Mesodermal cell (in vitro differentiated cells): Measurements from ENCODE around the gene NRF1.

Experiments used
- H3K27ac ChIP-seq: 2 replicates; pipeline ENCODE4 v1.7.0; 2013; ENCODE audit warnings: mild to moderate bottlenecking, low read depth, low read length, moderate library complexity; ENCODE audit not compliant: severe bottlenecking
- H3K36me3 ChIP-seq: 2 replicates; pipeline ENCODE4 v1.7.1; 2013; ENCODE audit warnings: mild to moderate bottlenecking, low read length, moderate library complexity; ENCODE audit not compliant: control insufficient read depth, insufficient read depth
- H3K4me1 ChIP-seq: one replicate; pipeline ENCODE4 v1.7.1; 2013; ENCODE audit warnings: mild to moderate bottlenecking, low read length; ENCODE audit not compliant: insufficient read depth, control insufficient read depth, poor library complexity, severe bottlenecking
- H3K4me3 ChIP-seq: 2 replicates; pipeline ENCODE4 v1.7.0; 2013; ENCODE audit warnings: low read length, control low read depth, mild to moderate bottlenecking; ENCODE audit not compliant: insufficient read depth, poor library complexity, severe bottlenecking; ENCODE audit errors: extremely low read depth
- H3K9me3 ChIP-seq: 2 replicates; pipeline ENCODE4 v1.7.1; 2013; ENCODE audit warnings: mild to moderate bottlenecking, low read length, moderate library complexity; ENCODE audit not compliant: control insufficient read depth
- WGBS, 2 experiments: methylation state at CpG; one replicate each; pipeline ENCODE4 v1.1.5; 2013; ENCODE audit warnings: missing lambda C conversion rate in 2 of 2; ENCODE audit not compliant: insufficient coverage in 2 of 2; 5-methylcytosine and 5-hydroxymethylcytosine counted together

The NRF1 gene

DNA sequence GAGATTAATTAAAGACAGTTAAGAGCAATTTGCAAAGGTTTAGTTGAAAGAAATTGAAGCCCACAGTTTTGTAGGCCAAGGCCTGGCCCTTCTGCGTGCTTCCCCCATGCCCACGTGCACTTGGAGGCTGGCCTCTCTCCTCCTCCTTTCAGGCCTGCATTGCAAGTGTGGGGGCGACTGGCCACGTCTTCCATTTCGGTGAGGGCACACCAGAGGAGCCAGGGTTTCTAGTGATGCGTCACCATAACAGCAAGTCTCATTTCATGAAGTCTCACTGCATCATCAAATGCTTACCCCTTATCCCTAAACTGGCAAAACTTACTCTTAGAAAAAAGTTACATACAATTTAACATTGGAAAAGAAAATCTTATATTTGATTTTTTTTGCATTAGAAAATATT, 141.2 kb downstream of the NRF1 start:
- no peaks in the 10 kb centered on the region for H3K9me3 ChIP-seq
- WGBS, 2 experiments, result 94% methylated on average over 6 of the region's 6 CpGs
- no peak overlapping the region for H3K4me3 ChIP-seq
- no peaks in the 10 kb centered on the region for H3K4me1 ChIP-seq
- H3K27ac ChIP-seq, result no peak overlapping the region
- peaks cover 43% of the 10 kb centered on the region for H3K36me3 ChIP-seq

DNA sequence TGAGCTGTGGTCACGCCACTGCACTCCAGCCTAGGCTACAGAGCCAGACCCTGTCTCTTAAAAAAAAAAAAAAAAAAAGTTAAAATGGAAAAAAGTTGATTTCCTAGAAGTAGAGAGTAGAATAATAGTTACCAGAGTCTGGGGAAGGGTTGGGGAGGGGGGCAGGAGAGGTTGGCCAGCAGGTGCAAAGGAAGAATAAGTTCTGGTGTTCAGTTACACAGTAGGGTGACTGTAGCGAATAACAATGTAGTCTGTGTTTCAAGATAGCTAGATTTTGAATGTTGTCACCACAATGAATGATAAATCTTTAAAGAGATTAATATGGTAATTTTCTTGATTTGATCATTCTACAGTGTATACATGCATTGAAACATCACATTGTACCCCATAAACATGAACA, 142.9 kb downstream of the NRF1 start:
- H3K27ac ChIP-seq, result no peak overlapping the region
- H3K36me3 ChIP-seq, result peaks cover 37% of the 10 kb centered on the region
- H3K4me3 ChIP-seq, result no peak overlapping the region
- no peaks in the 10 kb centered on the region for H3K9me3 ChIP-seq
- no peaks in the 10 kb centered on the region for H3K4me1 ChIP-seq
- 100% methylated on average over 2 of the region's 2 CpGs; no CpG with 5 or more reads in 1 of the 2 experiments for WGBS, 2 experiments

DNA sequence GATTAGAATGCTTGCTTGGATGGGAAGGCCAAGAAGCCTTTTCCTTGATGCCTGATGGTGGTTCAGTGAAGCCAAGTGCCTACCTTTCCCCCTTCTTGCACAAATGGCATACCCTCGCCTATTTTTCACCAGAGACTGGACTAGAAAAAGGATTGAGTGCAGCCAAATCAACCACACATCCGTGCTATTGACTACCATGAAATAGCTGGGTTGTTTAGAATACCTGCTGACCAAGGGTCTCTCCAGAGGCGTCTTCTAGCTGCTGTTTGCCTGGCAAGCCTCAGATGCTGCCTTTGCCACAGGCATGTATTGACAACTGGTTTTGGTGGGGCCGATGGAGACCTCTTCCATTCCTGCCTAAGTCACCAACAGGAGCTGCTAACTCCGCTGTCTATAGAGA, 146.5 kb downstream of the NRF1 start:
- H3K9me3 ChIP-seq, result no peaks in the 10 kb centered on the region
- H3K4me1 ChIP-seq, result no peaks in the 10 kb centered on the region
- no peak overlapping the region for H3K27ac ChIP-seq
- 94 to 97% methylated on average over 3 to 4 of the region's 5 CpGs for WGBS, 2 experiments
- H3K4me3 ChIP-seq, result no peak overlapping the region
- peaks cover 31% of the 10 kb centered on the region for H3K36me3 ChIP-seq

DNA sequence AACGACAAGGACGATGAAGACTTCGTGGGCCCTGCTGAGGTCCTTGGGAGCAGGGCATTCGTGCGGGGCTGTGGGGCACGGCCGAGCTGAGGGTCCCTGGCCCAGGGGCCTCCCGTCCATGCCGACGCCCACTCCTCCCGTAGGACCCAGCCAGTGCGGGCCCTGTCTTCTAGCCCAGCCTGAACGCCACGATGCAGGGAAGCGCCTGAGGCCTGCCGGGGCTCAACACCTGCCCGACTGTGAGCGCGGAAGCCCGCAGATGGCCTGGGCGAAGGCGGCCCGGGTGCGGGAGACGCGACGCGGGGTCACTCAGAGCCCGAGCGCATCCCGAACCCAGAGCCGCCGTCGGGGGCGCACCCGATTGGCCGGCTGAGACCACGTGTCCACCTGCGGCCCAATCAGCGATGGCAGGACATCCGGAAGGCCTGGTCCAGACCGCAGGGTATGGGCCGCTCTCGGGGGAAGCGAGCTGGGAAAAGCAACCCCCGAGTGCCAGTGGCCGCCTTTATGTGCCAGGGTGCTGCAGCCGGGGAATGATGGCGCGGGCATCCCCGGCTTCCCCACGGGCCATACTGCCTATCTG, 151.0 kb downstream of the NRF1 start:
- Histone ChIP-seq H3K4me3 (no peak overlapping the region), H3K4me1 (no peaks in the 10 kb centered on the region), H3K9me3 (no peaks in the 10 kb centered on the region), H3K36me3 (no peaks in the 10 kb centered on the region), H3K27ac (no peak overlapping the region)
- WGBS, 2 experiments, result 96 to 98% methylated on average over 49 to 50 of the region's 52 CpGs

DNA sequence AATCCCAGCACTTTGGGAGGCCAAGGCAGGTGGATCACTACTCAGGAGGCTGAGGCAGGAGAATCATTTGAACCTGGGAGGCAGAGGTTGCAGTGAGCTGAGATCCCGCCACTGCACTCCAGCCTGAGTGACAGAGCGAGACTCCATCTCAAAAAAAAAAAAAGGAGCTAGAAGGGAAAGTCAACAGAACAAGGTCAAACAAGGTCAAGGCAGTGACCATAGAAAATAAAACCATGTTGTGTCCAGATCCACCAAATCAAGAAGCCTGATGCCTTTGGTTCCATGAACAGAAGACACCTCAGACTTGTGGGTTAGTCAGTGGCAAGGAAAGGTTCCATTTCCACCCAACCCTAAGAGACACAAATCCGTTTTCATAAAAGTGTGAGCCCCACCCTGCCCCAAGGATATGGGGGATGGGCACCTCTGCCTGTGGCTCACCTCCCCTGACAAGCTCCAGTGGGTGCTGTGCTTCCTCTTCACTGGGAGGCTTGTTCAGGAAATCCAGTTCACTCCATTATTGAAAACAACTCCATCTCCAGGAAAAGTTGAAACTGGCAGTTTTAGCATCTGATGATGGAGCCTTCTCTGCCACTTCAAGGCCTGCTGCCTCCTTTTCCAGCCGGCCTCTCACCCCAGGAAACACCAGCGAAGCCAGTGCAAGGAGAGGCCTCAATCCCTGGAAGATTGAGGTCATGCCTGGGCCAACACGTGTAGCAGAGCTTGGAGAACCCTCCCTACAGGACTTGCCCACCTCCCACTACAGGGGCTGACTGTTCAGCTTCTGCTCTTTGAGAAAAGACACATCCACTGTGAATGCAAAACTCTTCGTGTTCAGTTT, 152.9 kb downstream of the NRF1 start:
- no peaks in the 10 kb centered on the region for H3K9me3 ChIP-seq
- no peak overlapping the region for H3K4me3 ChIP-seq
- no peaks in the 10 kb centered on the region for H3K4me1 ChIP-seq
- H3K27ac ChIP-seq, result no peak overlapping the region
- H3K36me3 ChIP-seq, result no peaks in the 10 kb centered on the region
- WGBS, 2 experiments, result 85 to 87% methylated on average over 4 to 5 of the region's 7 CpGs

DNA sequence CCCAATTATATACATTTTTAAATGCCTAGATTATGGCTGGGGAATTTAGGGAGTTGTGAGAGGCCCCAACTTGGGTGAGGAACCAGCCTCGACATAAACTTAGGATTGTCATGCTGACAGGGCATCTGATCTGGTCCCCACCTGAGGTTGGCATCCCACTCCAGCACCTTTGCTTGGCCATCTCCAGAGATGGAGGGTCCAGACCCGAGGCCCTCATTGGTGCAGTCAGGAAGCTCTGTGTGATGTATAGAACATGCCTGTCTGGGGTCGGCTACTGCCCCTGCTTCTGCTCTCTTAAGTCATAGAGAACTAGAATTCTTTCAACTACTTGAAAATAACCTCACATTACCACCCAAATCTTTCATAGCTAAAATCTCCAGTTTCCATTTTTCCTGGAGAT, 153.8 kb downstream of the NRF1 start:
- whole genome bisulfite sequencing, 2 experiments, result 80 to 90% methylated on average over 1 of the region's 3 CpGs

DNA sequence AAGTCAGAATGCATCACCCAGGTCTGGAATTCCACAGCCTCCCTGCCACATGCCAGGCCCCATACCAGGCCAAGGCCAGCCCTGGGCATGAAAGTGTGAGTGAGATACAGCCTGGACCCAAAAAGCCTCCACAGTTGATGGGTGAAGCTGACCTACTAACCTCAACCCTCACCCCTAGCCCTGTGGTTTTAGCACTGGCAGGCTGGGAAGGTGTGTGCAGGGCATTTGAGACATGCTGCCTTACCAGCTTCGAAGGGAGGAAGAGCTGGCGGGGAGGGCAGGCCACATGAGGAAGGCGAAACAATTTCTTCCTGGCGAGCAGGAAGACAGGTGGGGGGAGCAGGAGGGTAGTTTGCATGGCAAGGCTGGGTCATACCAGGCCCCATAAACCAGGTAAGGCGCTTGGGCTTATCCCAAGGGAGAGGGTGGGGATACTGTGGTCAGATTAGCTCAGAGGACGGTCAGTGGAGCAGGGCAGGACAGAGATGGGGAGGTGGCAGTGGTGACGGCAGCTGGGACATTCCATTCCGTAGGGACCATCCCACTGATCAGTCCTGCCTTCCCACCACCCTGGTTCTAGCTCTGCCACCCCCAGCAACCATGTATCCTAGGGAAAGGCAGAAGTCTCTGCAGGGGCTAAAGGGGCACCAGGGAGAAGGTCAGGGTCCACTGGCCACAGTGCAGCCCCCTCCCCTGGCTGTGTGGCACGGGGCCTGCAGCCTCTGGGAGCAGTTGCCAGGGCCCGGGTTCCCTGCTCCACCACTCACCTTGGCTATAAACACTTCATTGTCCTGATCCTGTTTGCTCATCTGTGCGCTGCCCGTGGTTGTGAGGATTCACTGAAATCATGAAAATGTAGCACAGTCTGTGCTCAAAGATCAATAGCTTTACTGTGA, 155.8 kb downstream of the NRF1 start:
- WGBS, 2 experiments, result 89 to 97% methylated on average over 6 to 10 of the region's 12 CpGs
- H3K9me3 ChIP-seq, result no peaks in the 10 kb centered on the region
- H3K27ac ChIP-seq, result no peak overlapping the region
- H3K4me3 ChIP-seq, result no peak overlapping the region
- H3K4me1 ChIP-seq, result no peaks in the 10 kb centered on the region
- H3K36me3 ChIP-seq, result no peaks in the 10 kb centered on the region

More for the DNA sequence above, 153.8 kb downstream of the NRF1 start:
- Histone ChIP-seq H3K36me3 (no peaks in the 10 kb centered on the region), H3K27ac (no peak overlapping the region), H3K4me3 (no peak overlapping the region), H3K9me3 (no peaks in the 10 kb centered on the region), H3K4me1 (no peaks in the 10 kb centered on the region)

DNA sequence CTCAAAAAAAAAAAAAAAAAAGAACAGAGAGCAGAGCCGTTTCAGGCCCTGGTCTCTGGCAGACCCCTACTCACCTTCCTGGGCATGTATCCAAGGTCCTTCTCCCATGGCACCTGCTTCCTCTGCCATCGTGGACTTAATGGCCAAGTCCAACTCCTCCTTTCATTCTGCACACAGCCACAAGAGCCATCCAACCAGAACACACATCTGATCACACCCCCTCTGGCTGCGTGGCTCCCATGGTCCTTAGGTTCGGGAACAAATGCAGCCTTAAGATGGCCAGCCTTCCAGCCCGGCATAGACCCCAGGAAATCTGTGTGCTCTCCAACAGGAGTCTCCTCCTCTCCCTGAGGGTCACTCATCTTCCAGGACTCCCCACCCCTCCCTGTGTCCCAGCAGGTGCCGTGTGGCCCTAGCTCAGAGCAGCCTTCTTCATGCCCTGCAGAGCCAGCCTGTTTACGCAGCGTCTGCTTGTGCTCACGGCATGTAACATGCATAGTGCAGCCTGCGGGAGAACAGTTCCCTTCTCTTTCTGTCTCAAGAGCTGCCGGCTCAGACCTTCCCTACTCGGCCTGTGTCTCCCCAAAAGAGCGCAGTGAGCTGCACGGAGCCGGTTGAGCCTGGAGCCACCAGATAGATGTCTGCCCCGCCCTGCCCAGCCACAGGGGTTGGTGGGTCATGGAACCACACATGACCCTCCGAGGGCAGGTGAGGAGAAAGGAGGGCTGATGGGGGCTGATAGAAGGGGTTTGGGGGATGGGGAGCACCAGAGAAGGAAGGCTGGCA, 157.3 kb downstream of the NRF1 start:
- no peak overlapping the region for H3K27ac ChIP-seq
- 92% methylated on average over 13 to 15 of the region's 17 CpGs for WGBS, 2 experiments

DNA sequence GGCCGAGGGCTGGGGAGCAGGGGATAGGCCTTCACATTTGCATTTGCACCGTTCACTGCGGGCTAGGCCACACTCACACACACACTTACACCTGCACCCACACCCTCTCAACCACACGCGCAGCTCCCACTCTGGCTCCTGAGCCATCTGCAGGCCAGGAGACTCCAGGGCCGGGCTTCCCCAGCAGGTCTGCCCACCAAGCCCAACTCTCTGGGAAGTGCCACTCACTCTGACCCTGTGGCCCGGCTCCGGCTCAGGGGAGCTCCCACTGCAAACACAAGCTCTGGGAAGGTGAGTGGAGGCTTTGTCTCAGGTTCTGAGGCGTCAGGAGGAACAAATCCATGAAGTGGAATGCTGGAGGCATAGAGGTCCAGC, 157.9 kb downstream of the NRF1 start:
- 90 to 96% methylated on average over 5 to 8 of the region's 9 CpGs for WGBS, 2 experiments

More for the DNA sequence above, 157.3 kb downstream of the NRF1 start:
- H3K9me3 ChIP-seq, result no peaks in the 10 kb centered on the region
- H3K4me3 ChIP-seq, result no peak overlapping the region
- H3K36me3 ChIP-seq, result no peaks in the 10 kb centered on the region
- no peaks in the 10 kb centered on the region for H3K4me1 ChIP-seq

More for the DNA sequence above, 157.9 kb downstream of the NRF1 start:
- Histone ChIP-seq H3K36me3 (no peaks in the 10 kb centered on the region), H3K27ac (no peak overlapping the region), H3K4me1 (no peaks in the 10 kb centered on the region), H3K4me3 (no peak overlapping the region), H3K9me3 (no peaks in the 10 kb centered on the region)
